ENCODE data around the gene BANP.
"Not testable (repeated sequence)": the region's sequence is repeated elsewhere in the genome, so short reads cannot be mapped to it uniquely, and the experiment has no call there.

The BANP gene

GRCh38 chr16:88068476-88069396 is 117.5 kb downstream of the BANP start:
- no peak for DNase-seq

- no peak for DNase-seq
These were observed 118.3 kb downstream of the BANP start for GRCh38 chr16:88069397-88070168.

GRCh38 chr16:88070341-88070740 is 119.1 kb downstream of the BANP start:
- DNase-seq = no peak

GRCh38 chr16:88070989-88071625 is 119.9 kb downstream of the BANP start:
- DNase-seq = no peak

GRCh38 chr16:88071908-88072307 is 120.7 kb downstream of the BANP start:
- no peak for DNase-seq

GRCh38 chr16:88072571-88073001 is 121.4 kb downstream of the BANP start:
- no peak for DNase-seq

- no peak for DNase-seq
These were observed 122.0 kb downstream of the BANP start for GRCh38 chr16:88073201-88073721.

GRCh38 chr16:88074041-88074440 is 122.8 kb downstream of the BANP start:
- DNase-seq = no peak

GRCh38 chr16:88076211-88076931 is 125.1 kb downstream of the BANP start:
- no peak for DNase-seq

GRCh38 chr16:88076932-88077320 is 125.7 kb downstream of the BANP start:
- not testable (repeated sequence) for DNase-seq

GRCh38 chr16:88077328-88078108 is 126.3 kb downstream of the BANP start:
- DNase-seq = no peak

GRCh38 chr16:88078111-88078775 is 127.0 kb downstream of the BANP start:
- DNase-seq = no peak

GRCh38 chr16:88083582-88083981 is 132.3 kb downstream of the BANP start:
- DNase-seq = no peak

- no peak for DNase-seq
These were observed 133.6 kb downstream of the BANP start for GRCh38 chr16:88084881-88085280.

GRCh38 chr16:88086571-88087516 is 135.6 kb downstream of the BANP start:
- no peak for DNase-seq

GRCh38 chr16:88087517-88087877 is 136.3 kb downstream of the BANP start:
- DNase-seq = no peak

- DNase-seq = no peak
These were observed 136.9 kb downstream of the BANP start for GRCh38 chr16:88088161-88088581.

- not testable (repeated sequence) for DNase-seq
These were observed 137.4 kb downstream of the BANP start for GRCh38 chr16:88088611-88089010.

GRCh38 chr16:88089071-88089470 is 137.8 kb downstream of the BANP start:
- DNase-seq = not testable (repeated sequence)
